ENCODE data around the gene CBLN3.

GRCh38 chr14:24418492-24418873 lies 11.0 kb downstream of the CBLN3 start:
- TF ChIP-seq CTCF (IDR thresholded peaks at IDR 0.05) (no peak), POLR2A (IDR thresholded peaks at IDR 0.05) (peak; percentile 64)
